HG03565 (cell line): Measurements from ENCODE around the gene HMCES.
"Not testable (repeated sequence)": the region's sequence is repeated elsewhere in the genome, so short reads cannot be mapped to it uniquely, and the experiment has no call there.

Source experiments
- ATAC-seq: cut with Tn5 transposase; IDR thresholded peaks from one replicate; pipeline ENCODE4 v1.9.1; 2021; ENCODE audit warnings: mild to moderate bottlenecking, moderate library complexity; ENCODE audit not compliant: unreplicated experiment

The HMCES gene

DNA sequence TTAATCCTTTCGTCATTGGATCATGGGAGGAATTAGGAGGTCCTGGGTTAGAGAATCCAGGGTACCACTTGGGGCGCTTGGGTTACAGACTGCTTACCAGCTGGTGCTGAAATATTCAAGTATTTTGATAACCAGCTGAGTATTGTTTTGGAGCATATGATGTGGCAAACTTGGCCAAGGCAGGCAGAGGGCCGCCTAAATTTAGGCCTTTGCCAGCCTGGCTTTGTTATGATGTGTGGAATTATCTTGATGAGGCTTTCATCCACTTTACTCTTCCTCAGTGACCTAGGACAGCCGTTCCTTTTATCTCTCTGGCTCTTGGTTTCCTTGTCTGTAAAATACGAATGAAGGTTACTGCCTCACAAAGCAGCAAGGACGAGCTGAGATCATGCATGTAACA is 22.4 kb upstream of the HMCES start:
- no peak for ATAC-seq

GRCh38 chr3:129257609-129258008 is 21.1 kb upstream of the HMCES start:
- no peak for ATAC-seq

GRCh38 chr3:129259612-129260477 is 18.8 kb upstream of the HMCES start:
- ATAC-seq: no peak

DNA sequence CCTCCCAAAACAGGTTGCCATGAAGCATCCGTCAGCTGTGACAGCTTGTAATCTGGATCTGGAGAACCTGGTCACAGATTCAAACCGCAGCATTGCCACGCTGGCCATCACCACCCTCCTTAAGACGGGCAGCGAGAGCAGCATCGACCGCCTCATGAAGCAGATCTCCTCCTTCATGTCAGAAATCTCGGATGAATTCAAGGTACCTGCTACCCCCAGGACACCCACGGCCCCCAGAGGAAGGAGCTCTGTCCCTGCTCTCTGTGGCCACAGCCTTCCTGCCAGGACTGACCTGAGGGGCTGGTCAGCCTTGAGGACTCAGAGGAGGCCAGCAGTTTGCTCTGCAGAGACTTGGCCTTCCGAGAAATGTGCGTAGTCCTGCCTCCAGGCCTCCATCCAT is 18.1 kb upstream of the HMCES start:
- no peak for ATAC-seq

GRCh38 chr3:129261894-129262293 is 16.8 kb upstream of the HMCES start:
- no peak for ATAC-seq

DNA sequence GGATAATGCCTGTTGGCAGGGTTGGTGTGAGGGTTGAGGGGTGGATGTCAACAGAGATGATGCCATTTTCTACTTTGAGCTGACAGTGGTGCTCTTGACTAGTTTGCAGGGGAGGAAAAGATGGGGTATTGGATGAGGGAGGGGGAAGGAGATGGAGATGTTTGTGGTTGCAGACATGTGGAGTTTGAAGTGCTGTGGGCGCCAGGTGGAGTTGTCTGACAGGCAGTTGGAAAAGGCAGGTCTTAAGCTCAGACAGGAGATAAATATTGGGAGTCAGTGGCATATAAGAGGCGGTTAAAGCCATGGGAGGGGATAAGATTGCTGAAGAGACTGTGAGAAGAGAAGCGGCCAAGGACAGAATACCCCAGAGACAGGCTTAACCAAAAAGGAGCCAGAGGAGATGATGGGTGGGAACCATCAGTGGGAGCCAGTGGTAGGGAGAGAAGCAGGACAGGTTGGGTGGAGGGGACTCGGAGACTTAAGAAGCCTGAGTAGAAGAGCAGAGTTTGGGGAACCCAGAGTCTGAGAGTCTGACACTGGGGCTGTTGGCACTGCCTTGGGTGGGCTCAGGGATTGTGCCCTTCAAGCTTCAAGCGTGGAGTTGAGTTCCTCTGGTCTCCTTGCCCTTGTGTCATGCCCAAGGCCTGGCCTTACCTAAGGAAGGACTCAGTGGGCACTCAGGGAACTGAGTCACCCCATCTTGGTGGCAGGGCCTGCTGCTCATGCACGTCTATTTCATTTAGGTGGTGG is 15.3 kb upstream of the HMCES start:
- ATAC-seq: no peak

GRCh38 chr3:129264994-129265393 is 13.7 kb upstream of the HMCES start:
- ATAC-seq: not testable (repeated sequence)

- no peak for ATAC-seq
Measured at GRCh38 chr3:129266651-129267050, 12.0 kb upstream of the HMCES start.

DNA sequence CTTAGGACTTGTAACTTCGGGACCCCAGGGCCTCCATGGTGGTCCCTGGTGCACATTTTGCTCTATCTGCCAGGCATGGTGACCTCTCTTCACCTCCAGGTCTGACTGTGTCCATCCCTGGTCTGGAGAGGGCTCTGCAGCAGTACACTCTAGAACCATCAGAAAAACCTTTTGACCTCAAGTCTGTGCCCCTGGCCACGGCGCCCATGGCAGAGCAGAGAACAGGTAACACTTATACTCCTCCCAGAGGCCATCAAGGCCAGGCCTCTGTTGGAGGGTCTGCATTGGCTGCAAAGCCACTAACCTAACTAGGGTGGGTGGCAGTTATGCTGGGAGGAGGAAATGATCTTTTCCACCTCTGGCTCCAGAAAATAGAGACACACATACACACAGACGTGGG is 10.3 kb upstream of the HMCES start:
- no peak for ATAC-seq

- ATAC-seq: no peak
Measured at GRCh38 chr3:129271674-129272073, 7.0 kb upstream of the HMCES start.

DNA sequence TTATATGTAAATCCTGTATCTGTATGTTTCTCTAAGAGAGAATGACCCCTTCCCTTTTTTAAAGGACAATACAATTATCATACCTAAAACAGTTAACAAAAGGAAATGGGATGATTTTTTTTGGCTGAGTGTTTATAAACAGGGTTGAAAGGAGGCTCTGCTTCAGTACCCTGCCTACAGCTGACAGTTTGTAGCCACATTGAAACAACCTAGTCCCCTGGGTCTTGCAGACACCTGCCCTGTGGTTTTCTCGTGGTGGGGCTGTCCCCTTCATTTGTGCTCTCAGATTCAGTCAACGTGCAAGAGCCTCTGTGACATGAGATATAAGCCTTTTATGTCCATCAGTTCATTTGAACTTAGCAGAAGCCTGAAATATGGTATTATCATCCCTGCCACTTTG is 2.3 kb upstream of the HMCES start:
- peak; percentile 83 for ATAC-seq

- ATAC-seq: no peak
Measured at GRCh38 chr3:129277829-129278271, 820 bp upstream of the HMCES start.

DNA sequence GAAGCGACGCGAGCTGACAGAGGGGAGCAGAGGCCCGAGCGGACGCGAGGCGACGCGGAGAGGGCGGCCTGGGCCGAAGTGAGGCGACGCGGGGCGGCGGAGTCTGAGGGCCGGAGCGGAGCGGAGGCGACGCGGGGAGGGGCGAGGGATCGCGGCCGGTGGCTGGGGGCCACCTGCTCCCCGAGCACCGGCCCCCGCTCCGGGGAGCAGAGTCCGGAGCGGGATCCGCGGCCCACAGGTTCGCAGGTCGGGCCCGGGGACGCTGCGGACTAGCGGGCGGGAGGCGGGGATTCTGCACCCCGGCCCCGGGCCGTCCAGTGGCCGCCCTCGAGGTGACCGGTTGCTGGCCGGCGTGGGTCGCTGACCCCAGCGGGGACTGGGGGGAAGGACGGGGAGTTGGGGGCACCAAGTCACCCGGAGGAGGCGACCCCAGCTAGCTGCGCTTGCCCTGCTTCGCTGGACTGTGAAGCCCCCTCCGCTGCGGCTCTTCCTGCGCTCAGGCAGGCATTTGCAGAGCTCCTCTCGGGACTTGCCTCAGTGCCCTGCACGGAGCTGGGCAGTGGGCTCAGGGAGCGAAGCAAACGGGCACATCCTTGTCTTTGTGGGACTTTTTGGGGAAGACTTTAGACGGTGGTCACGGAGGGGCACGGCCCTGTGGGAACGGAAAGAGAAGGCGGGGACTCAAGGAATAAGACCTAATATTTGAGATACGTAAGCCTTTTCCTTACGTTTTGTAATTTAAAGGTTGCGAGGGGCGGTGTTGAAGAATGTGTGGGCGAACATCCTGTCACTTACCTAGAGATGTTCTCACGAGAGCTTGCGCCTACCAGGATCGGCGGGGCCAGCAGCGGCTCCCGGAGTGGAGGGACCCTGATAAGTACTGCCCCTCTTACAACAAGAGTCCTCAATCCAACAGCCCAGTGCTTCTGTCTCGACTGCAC is 566 bp downstream of the HMCES start:
- ATAC-seq: no peak

DNA sequence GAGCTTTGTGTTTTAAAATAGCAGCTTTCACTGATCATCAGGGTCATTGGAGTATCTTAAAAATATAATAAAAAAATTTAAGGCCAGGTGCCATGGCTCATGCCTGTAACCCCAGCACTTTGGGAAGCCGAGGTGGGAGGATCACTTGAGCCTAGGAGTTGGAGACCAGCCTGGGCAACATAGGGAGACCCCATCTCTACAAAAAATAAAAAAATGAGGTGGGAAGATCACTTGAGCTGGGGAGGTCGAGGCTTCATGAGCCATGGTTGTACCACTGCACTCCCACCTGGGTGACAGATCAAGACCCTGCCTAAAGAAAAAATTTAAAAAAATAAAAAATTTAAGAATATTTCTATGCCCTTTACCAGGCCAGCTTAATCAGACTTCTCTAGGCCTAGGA is 1.5 kb downstream of the HMCES start:
- no peak for ATAC-seq

GRCh38 chr3:129281726-129282125 is 3.1 kb downstream of the HMCES start:
- no peak for ATAC-seq

DNA sequence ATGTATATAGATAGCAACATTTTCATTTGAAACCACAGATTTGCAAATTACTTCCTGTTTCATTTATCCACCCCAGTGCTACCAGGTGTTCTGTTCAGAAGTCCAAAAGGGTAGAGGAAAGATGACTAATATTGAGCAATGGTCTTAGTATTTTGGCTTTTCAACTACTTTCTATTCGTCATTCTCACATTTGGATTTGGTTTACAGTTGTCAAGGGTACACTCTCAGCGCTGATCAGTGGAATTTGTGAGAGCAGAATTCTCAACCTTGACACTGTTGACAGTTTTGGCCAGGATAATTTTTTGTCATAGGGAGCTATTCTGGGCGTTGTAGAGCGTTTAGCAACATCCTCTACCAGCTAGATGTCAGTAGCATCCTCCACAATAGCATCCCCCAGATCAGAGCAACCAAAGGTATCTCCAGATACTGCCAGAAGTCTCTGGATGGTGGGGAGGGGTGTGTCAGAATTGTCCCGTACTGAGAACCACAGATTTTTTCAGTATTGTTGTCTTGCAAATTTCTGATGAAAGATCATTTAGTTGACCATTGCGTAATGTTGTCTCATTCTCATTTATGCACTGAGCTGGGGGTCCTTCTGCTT is 4.2 kb downstream of the HMCES start:
- ATAC-seq: peak; percentile 82

DNA sequence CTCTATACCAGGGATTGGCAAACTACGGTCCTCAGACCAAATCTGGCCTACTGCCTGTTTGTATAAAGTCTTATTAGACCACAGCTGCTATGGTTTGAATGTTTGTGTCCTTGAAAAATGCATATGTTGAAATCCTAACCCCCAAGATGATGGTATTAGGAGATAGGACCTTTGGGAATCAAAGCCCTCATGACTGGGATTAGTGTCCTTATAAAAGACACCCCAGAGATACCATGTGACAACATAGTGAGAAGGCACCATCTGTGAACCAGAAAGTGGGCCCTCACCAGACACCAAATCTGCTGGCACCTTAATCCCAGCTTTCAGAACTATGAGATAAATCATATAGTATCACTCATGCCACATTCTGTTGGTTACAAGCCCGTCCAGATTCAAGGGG is 7.4 kb downstream of the HMCES start:
- ATAC-seq: no peak

- no peak for ATAC-seq
Measured at GRCh38 chr3:129288446-129288845, 9.8 kb downstream of the HMCES start.

DNA sequence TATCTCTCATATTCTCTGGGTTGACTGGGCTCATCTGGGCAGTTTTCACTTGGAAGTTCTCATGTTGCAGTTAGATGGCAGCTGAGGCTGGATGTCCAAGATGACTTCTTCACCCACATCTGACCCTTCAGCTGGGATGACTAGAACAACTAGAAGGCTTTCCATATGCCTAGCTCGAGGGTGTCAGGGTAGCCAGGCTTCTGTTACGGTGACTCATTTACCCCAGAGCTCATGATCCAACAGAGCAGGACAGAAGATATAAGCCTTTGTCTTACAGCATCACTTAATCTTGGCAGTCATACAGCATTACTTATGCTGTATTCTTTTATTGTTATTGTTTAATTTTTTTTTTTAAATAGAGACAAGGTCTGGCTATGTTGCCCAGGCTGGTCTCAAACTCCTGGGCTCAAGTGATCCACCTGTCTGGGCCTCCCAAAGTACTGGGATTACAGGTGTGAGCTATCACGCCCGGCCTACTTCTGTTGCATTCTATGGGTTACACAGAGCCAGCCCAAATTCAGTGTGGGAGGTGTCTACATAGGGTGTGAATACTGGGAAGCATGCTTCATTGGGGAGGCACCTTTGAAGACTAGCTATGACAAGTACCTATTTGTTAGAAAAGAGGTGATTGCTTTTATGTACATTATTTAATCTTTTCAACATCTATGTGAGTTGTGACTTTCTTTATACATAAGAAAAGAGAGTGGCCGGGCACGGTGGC is 10.7 kb downstream of the HMCES start:
- no peak for ATAC-seq
